Activated T-cell treated with anti-CD3 and anti-CD28 coated beads, Interleukin-2, amount 50 U/mL, for 24 hours (primary cell): Measurements from ENCODE around the gene FOXK2.

Experiments used
- DNase-seq: peaks from one replicate; pipeline ENCODE4 v3.0.0-alpha.2; 2020
- H3K27ac Mint-ChIP-seq: 2 replicates; pipeline ENCODE4 v1.8.0; 2020; ENCODE audit warnings: mild to moderate bottlenecking, mixed read lengths
- H3K27me3 Mint-ChIP-seq: 2 replicates; pipeline ENCODE4 v1.8.0; 2020; ENCODE audit warnings: mixed read lengths
- H3K36me3 Mint-ChIP-seq: 2 replicates; pipeline ENCODE4 v1.8.0; 2020; ENCODE audit warnings: low read depth, mixed read lengths
- H3K4me1 Mint-ChIP-seq: 2 replicates; pipeline ENCODE4 v1.8.0; 2020; ENCODE audit warnings: low read depth, mixed read lengths
- H3K4me3 Mint-ChIP-seq: 2 replicates; pipeline ENCODE4 v1.8.0; 2020; ENCODE audit warnings: mild to moderate bottlenecking, moderate library complexity, mixed read lengths
- H3K9me3 Mint-ChIP-seq: 2 replicates; pipeline ENCODE4 v1.8.0; 2020; ENCODE audit warnings: mixed read lengths

The FOXK2 gene

GRCh38 chr17:82518826-82519810, at the start of gene FOXK2:
TSS of gene FOXK2 (plus strand) at chr17:82519732. CDS start at chr17:82519889, 157 bp downstream.
- Mint-ChIP-seq H3K36me3 (peaks cover 28% of the 10 kb centered on the region), H3K4me1 (peaks cover 27% of the 10 kb centered on the region), H3K9me3 (no peaks in the 10 kb centered on the region), H3K4me3 (peak within 1 kb of the TSS; percentile 86), H3K27ac (peak within 1 kb of the TSS; percentile 91), H3K27me3 (no peaks in the 10 kb centered on the region)
- peak; percentile 97 for DNase-seq

GRCh38 chr17:82470065-82470464, 49.5 kb upstream of the FOXK2 start:
- H3K36me3 Mint-ChIP-seq, result peaks cover 77% of the 10 kb centered on the region
- H3K27ac Mint-ChIP-seq, result no peak overlapping the region
- no peaks in the 10 kb centered on the region for H3K9me3 Mint-ChIP-seq
- H3K4me1 Mint-ChIP-seq, result peaks cover 2% of the 10 kb centered on the region
- no peak for DNase-seq
- no peaks in the 10 kb centered on the region for H3K27me3 Mint-ChIP-seq
- no peak overlapping the region for H3K4me3 Mint-ChIP-seq

- no peak overlapping the region for H3K27ac Mint-ChIP-seq
- H3K9me3 Mint-ChIP-seq, result no peaks in the 10 kb centered on the region
Observed at GRCh38 chr17:82474223-82475010, 45.1 kb upstream of the FOXK2 start.

GRCh38 chr17:82475458-82475857, 44.1 kb upstream of the FOXK2 start:
- Mint-ChIP-seq H3K4me1 (peaks cover 8% of the 10 kb centered on the region), H3K27ac (no peak overlapping the region), H3K9me3 (no peaks in the 10 kb centered on the region), H3K36me3 (peaks cover 77% of the 10 kb centered on the region), H3K27me3 (no peaks in the 10 kb centered on the region), H3K4me3 (no peak overlapping the region)
- DNase-seq, result no peak

More at GRCh38 chr17:82474223-82475010, 45.1 kb upstream of the FOXK2 start:
- DNase-seq, result no peak
- Mint-ChIP-seq H3K4me3 (no peak overlapping the region), H3K36me3 (peaks cover 71% of the 10 kb centered on the region), H3K4me1 (peaks cover 8% of the 10 kb centered on the region), H3K27me3 (no peaks in the 10 kb centered on the region)

GRCh38 chr17:82477934-82478333, 41.6 kb upstream of the FOXK2 start:
- Mint-ChIP-seq H3K27ac (peak overlapping the region; percentile 1), H3K36me3 (peaks cover 81% of the 10 kb centered on the region), H3K9me3 (no peaks in the 10 kb centered on the region), H3K4me3 (no peak overlapping the region), H3K27me3 (no peaks in the 10 kb centered on the region), H3K4me1 (peaks cover 8% of the 10 kb centered on the region)
- DNase-seq, result no peak

- no peak overlapping the region for H3K4me3 Mint-ChIP-seq
- peak overlapping the region; percentile 41 for H3K27ac Mint-ChIP-seq
- no peaks in the 10 kb centered on the region for H3K27me3 Mint-ChIP-seq
- H3K36me3 Mint-ChIP-seq, result peaks cover 84% of the 10 kb centered on the region
- peaks cover 8% of the 10 kb centered on the region for H3K4me1 Mint-ChIP-seq
- H3K9me3 Mint-ChIP-seq, result no peaks in the 10 kb centered on the region
- no peak for DNase-seq
Observed at GRCh38 chr17:82479602-82480001, 39.9 kb upstream of the FOXK2 start.

GRCh38 chr17:82480318-82480717, 39.2 kb upstream of the FOXK2 start:
- Mint-ChIP-seq H3K4me1 (peaks cover 8% of the 10 kb centered on the region), H3K4me3 (no peak overlapping the region), H3K36me3 (peaks cover 85% of the 10 kb centered on the region), H3K27ac (peak overlapping the region; percentile 37), H3K9me3 (no peaks in the 10 kb centered on the region), H3K27me3 (no peaks in the 10 kb centered on the region)
- DNase-seq, result no peak

- Mint-ChIP-seq H3K27ac (no peak overlapping the region), H3K9me3 (no peaks in the 10 kb centered on the region), H3K27me3 (no peaks in the 10 kb centered on the region), H3K4me3 (no peak overlapping the region), H3K36me3 (peaks cover 94% of the 10 kb centered on the region), H3K4me1 (peaks cover 11% of the 10 kb centered on the region)
- no peak for DNase-seq
Observed at GRCh38 chr17:82483204-82483660, 36.3 kb upstream of the FOXK2 start.

- Mint-ChIP-seq H3K4me1 (peaks cover 11% of the 10 kb centered on the region), H3K36me3 (peaks cover 94% of the 10 kb centered on the region), H3K9me3 (no peaks in the 10 kb centered on the region), H3K27ac (no peak overlapping the region), H3K4me3 (no peak overlapping the region), H3K27me3 (no peaks in the 10 kb centered on the region)
- DNase-seq, result no peak
Observed at GRCh38 chr17:82483836-82484235, 35.7 kb upstream of the FOXK2 start.

GRCh38 chr17:82486231-82487094, 33.1 kb upstream of the FOXK2 start:
- no peak overlapping the region for H3K4me3 Mint-ChIP-seq

GRCh38 chr17:82487910-82488309, 31.6 kb upstream of the FOXK2 start:
- H3K9me3 Mint-ChIP-seq, result no peaks in the 10 kb centered on the region
- peaks cover 63% of the 10 kb centered on the region for H3K36me3 Mint-ChIP-seq
- no peak overlapping the region for H3K27ac Mint-ChIP-seq
- H3K27me3 Mint-ChIP-seq, result no peaks in the 10 kb centered on the region
- DNase-seq, result no peak
- H3K4me1 Mint-ChIP-seq, result peaks cover 10% of the 10 kb centered on the region
- no peak overlapping the region for H3K4me3 Mint-ChIP-seq

More at GRCh38 chr17:82486231-82487094, 33.1 kb upstream of the FOXK2 start:
- DNase-seq, result no peak
- Mint-ChIP-seq H3K27me3 (no peaks in the 10 kb centered on the region), H3K36me3 (peaks cover 76% of the 10 kb centered on the region), H3K27ac (peak overlapping the region; percentile 84), H3K9me3 (no peaks in the 10 kb centered on the region), H3K4me1 (peaks cover 9% of the 10 kb centered on the region)

- no peak for DNase-seq
- H3K9me3 Mint-ChIP-seq, result no peaks in the 10 kb centered on the region
- H3K4me1 Mint-ChIP-seq, result peaks cover 12% of the 10 kb centered on the region
- H3K4me3 Mint-ChIP-seq, result no peak overlapping the region
- H3K27ac Mint-ChIP-seq, result peak overlapping the region; percentile 52
- H3K36me3 Mint-ChIP-seq, result peaks cover 51% of the 10 kb centered on the region
- no peaks in the 10 kb centered on the region for H3K27me3 Mint-ChIP-seq
Observed at GRCh38 chr17:82489117-82489516, 30.4 kb upstream of the FOXK2 start.

- peaks cover 17% of the 10 kb centered on the region for H3K4me1 Mint-ChIP-seq
- H3K27ac Mint-ChIP-seq, result no peak overlapping the region
- H3K36me3 Mint-ChIP-seq, result peaks cover 43% of the 10 kb centered on the region
- no peak overlapping the region for H3K4me3 Mint-ChIP-seq
- H3K27me3 Mint-ChIP-seq, result no peaks in the 10 kb centered on the region
- DNase-seq, result no peak
- H3K9me3 Mint-ChIP-seq, result no peaks in the 10 kb centered on the region
Observed at GRCh38 chr17:82489851-82490511, 29.6 kb upstream of the FOXK2 start.
